Right lobe of liver (tissue), 4 donors: ENCODE data around the gene PAFAH1B1.

Source experiments
- CTCF ChIP-seq, 4 donors: fragments of 200-600 bp in 3 of 4; fragments of 450-650 bp in 1 of 4; IDR thresholded peaks; one replicate each; pipeline versions ENCODE4 v1.5.1 to v1.8.0; 2016 to 2022; ENCODE audit warnings: antibody characterized with exemption in 4 of 4, mild to moderate bottlenecking in 2 of 4
- POLR2A ChIP-seq: fragments of 450-650 bp; IDR thresholded peaks from one replicate; pipeline ENCODE4 v1.6.1; 2017; ENCODE audit warnings: antibody characterized with exemption, mild to moderate bottlenecking
- donor health status: DM: no; HTN: no; CAD: no.
- donor health status: DM: no; HTN: no; CAD: no.
- donor health status: DM: no; HTN: yes; CAD: no.

DNA sequence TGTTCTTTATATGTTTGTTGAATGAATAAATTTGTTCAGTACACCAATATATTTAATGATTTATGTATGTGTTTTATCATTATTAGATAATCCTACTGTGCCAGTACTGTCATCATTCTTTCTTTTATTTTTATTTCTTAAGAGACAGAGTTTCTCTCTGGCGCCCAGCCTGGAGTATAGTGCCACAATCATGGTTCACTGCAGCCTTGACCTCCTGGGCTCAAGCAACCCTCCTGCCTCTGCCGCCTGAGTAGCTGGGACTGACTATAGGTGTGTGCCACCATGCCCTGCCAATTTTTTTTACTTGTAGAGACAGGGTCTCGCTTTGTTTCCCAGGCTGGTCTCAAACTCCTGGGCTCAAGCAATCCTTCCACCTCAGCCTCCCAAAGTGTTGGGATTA is 41.8 kb downstream of the PAFAH1B1 start:
- TF ChIP-seq CTCF (IDR thresholded peaks at IDR 0.05) = no peak
- no peak for TF ChIP-seq POLR2A
